Measurements from ENCODE around the gene CIROP.
A peak's percentile ranks its signal among the peaks of the same experiment; 100 is the strongest.

The CIROP gene

DNA sequence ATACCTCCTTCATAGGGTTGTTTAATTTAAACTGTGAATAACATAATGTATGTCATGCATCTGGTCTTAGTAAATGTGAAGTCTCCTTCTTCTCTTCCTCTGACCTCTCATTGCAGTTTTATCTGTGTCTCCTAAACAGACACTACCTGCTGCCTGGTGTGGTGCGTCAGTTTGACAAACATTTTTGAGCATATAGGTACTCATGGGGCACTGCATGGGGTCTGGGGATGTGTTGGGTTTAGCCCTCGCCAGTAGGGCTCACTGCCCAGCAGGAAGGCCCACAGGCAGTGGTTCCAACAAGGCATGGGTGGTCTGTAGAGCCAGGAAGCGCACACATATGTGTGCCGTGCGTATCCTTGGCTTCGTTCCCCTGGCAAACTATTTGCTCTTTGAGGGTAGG, 17.3 kb upstream of the CIROP start:
- Histone ChIP-seq H3K79me2 (ENCODE audit: low read length) (no peaks in the 10 kb centered on the region), H3K4me2 (ENCODE audit: low read length) (no peak overlapping the region), H3K4me1 (ENCODE audit: low read length) (peaks cover 23% of the 10 kb centered on the region), H3K27ac (ENCODE audit: low read length) (no peak overlapping the region), H3K4me3 (ENCODE audit: low read length) (no peak overlapping the region), H3K36me3 (replicated peaks; ENCODE audit: low read depth, low read length) (no peaks in the 10 kb centered on the region), H3K9ac (ENCODE audit: low read length) (no peak overlapping the region), H3K9me3 (ENCODE audit: insufficient read depth, low read length) (no peaks in the 10 kb centered on the region), H4K20me1 (ENCODE audit: insufficient read depth, low read length) (no peaks in the 10 kb centered on the region), H2AFZ (ENCODE audit: low read depth, low read length) (no peak overlapping the region), H3K27me3 (ENCODE audit: low read depth, low read length) (peaks cover 8% of the 10 kb centered on the region; the same call in 1 of the 2 replicates)
- TF ChIP-seq, protein P1, sequence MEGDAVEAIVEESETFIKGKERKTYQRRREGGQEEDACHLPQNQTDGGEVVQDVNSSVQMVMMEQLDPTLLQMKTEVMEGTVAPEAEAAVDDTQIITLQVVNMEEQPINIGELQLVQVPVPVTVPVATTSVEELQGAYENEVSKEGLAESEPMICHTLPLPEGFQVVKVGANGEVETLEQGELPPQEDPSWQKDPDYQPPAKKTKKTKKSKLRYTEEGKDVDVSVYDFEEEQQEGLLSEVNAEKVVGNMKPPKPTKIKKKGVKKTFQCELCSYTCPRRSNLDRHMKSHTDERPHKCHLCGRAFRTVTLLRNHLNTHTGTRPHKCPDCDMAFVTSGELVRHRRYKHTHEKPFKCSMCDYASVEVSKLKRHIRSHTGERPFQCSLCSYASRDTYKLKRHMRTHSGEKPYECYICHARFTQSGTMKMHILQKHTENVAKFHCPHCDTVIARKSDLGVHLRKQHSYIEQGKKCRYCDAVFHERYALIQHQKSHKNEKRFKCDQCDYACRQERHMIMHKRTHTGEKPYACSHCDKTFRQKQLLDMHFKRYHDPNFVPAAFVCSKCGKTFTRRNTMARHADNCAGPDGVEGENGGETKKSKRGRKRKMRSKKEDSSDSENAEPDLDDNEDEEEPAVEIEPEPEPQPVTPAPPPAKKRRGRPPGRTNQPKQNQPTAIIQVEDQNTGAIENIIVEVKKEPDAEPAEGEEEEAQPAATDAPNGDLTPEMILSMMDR (IDR thresholded peaks at IDR 0.05; ENCODE audit: low read depth, low read length) = no peak
- no peak for TF ChIP-seq EZH2phosphoT487 (IDR thresholded peaks at IDR 0.05; ENCODE audit: low read depth)

DNA sequence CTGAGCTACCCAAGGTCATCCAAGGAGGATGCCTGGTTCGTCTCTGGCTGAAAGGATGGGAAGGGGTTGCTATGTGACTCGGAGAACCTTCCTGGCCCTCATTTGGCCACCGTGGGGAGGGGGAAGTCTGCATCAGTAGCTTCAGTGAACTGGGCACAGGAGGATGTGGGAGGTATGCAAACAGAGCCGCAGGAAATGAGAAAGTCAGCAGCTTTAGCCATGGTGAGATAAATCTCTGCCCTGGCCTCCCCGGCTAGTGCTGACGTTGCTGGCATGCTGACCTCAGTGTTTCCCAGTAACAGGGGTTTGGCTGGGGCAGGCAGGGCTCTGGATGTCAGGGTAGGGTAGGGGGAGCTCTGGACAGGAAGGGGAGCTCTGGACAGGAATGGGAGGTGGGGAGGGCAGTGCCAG, 16.6 kb upstream of the CIROP start:
- peak overlapping the region; percentile 50 for H3K9ac ChIP-seq (ENCODE audit: low read length)
- peaks cover 8% of the 10 kb centered on the region; the same call in 1 of the 2 replicates for H3K27me3 ChIP-seq (ENCODE audit: low read depth, low read length)
- peak overlapping the region; percentile 85 for H2AFZ ChIP-seq (ENCODE audit: low read depth, low read length)
- H3K9me3 ChIP-seq (ENCODE audit: insufficient read depth, low read length) = no peaks in the 10 kb centered on the region
- peaks cover 23% of the 10 kb centered on the region for H3K4me1 ChIP-seq (ENCODE audit: low read length)
- no peaks in the 10 kb centered on the region for H3K36me3 ChIP-seq (replicated peaks; ENCODE audit: low read depth, low read length)
- no peak for TF ChIP-seq EZH2phosphoT487 (IDR thresholded peaks at IDR 0.05; ENCODE audit: low read depth)
- TF ChIP-seq, protein P1 (IDR thresholded peaks at IDR 0.05; ENCODE audit: low read depth, low read length) = no peak
- peak overlapping the region; percentile 87 for H3K4me2 ChIP-seq (ENCODE audit: low read length)
- H4K20me1 ChIP-seq (ENCODE audit: insufficient read depth, low read length) = no peaks in the 10 kb centered on the region
- peak overlapping the region; percentile 65 for H3K4me3 ChIP-seq (ENCODE audit: low read length)
- H3K27ac ChIP-seq (ENCODE audit: low read length) = no peak overlapping the region
- no peaks in the 10 kb centered on the region for H3K79me2 ChIP-seq (ENCODE audit: low read length)

- Histone ChIP-seq H2AFZ (ENCODE audit: low read depth, low read length) (peak overlapping the region; percentile 99), H3K4me2 (ENCODE audit: low read length) (peak overlapping the region; percentile 87), H3K4me3 (ENCODE audit: low read length) (peak overlapping the region; percentile 65), H3K4me1 (ENCODE audit: low read length) (peaks cover 23% of the 10 kb centered on the region), H3K27me3 (ENCODE audit: low read depth, low read length) (peaks cover 11% of the 10 kb centered on the region; the same call in 1 of the 2 replicates), H3K79me2 (ENCODE audit: low read length) (no peaks in the 10 kb centered on the region), H3K9ac (ENCODE audit: low read length) (peak overlapping the region; percentile 50), H3K36me3 (replicated peaks; ENCODE audit: low read depth, low read length) (no peaks in the 10 kb centered on the region), H3K9me3 (ENCODE audit: insufficient read depth, low read length) (no peaks in the 10 kb centered on the region), H3K27ac (ENCODE audit: low read length) (0 out of 2 replicates have a peak overlapping the region, but pooled peaks have one; percentile 15), H4K20me1 (ENCODE audit: insufficient read depth, low read length) (no peaks in the 10 kb centered on the region)
- TF ChIP-seq, protein P1 (IDR thresholded peaks at IDR 0.05; ENCODE audit: low read depth, low read length) = peak; percentile 100
- no peak for TF ChIP-seq EZH2phosphoT487 (IDR thresholded peaks at IDR 0.05; ENCODE audit: low read depth)
Observed at GRCh38 chr14:23120541-23121251, 15.9 kb upstream of the CIROP start.

Data from OCI-LY3 (cell line).